Fibroblast of pulmonary artery (primary cell): ENCODE data around the gene OPHN1.
A peak's percentile ranks its signal among the peaks of the same experiment; 100 is the strongest.

Experiments used
- DNase-seq: peaks from one replicate; pipeline ENCODE4 v3.0.0-alpha.2; 2010; ENCODE audit warnings: low read depth
- H3K4me3 ChIP-seq: replicated peaks from 2 replicates; pipeline ENCODE4 v1.5.1; 2011; ENCODE audit warnings: low read depth, mild to moderate bottlenecking, control low read depth, low read length, moderate library complexity
- CTCF ChIP-seq: IDR thresholded peaks from 2 replicates; pipeline ENCODE4 v1.5.1; 2011; ENCODE audit warnings: mild to moderate bottlenecking, control low read depth, low read length, inconsistent platforms; ENCODE audit errors: missing control alignments

The OPHN1 gene

GRCh38 chrX:68375803-68376202 is 57.5 kb downstream of the OPHN1 start:
- no peak for TF ChIP-seq CTCF
- no peak for DNase-seq
- no peak overlapping the region for H3K4me3 ChIP-seq

- no peak for TF ChIP-seq CTCF
- H3K4me3 ChIP-seq, result no peak overlapping the region
- no peak for DNase-seq
These were observed 60.6 kb downstream of the OPHN1 start for GRCh38 chrX:68372665-68373064.

GRCh38 chrX:68369559-68369958 is 63.7 kb downstream of the OPHN1 start:
- no peak for TF ChIP-seq CTCF

GRCh38 chrX:68365341-68365740 is 68.0 kb downstream of the OPHN1 start:
- no peak for TF ChIP-seq CTCF
- no peak overlapping the region for H3K4me3 ChIP-seq
- peak; percentile 9 for DNase-seq

More at GRCh38 chrX:68369559-68369958, 63.7 kb downstream of the OPHN1 start:
- DNase-seq, result no peak
- H3K4me3 ChIP-seq, result no peak overlapping the region

- no peak for TF ChIP-seq CTCF
- no peak overlapping the region for H3K4me3 ChIP-seq
- no peak for DNase-seq
These were observed 69.3 kb downstream of the OPHN1 start for GRCh38 chrX:68363984-68364383.

GRCh38 chrX:68358679-68359078 is 74.6 kb downstream of the OPHN1 start:
- no peak for TF ChIP-seq CTCF
- peak; percentile 13 for DNase-seq
- no peak overlapping the region for H3K4me3 ChIP-seq

GRCh38 chrX:68355629-68355920 is 77.7 kb downstream of the OPHN1 start:
- no peak for TF ChIP-seq CTCF
- no peak overlapping the region for H3K4me3 ChIP-seq

More at GRCh38 chrX:68355629-68355920, 77.7 kb downstream of the OPHN1 start:
- no peak for DNase-seq
